ENCODE measurements around the gene C11orf71. TPM values are rescaled to one million over a fixed set of nuclear protein-coding genes. Genes with fewer than 3 reads are reported as not detected.
A peak's percentile ranks its signal among the peaks of the same experiment; 100 is the strongest.

The C11orf71 gene, protein sequence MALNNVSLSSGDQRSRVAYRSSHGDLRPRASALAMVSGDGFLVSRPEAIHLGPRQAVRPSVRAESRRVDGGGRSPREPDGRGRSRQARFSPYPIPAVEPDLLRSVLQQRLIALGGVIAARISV
- total RNA-seq = 1 to 10 TPM; 7.1 to 8.0 TPM
- 10 to 100 TPM in 1 of 2 donors, 1 to 10 TPM in 1; 7.8 to 22.3 TPM for polyA plus RNA-seq

DNA sequence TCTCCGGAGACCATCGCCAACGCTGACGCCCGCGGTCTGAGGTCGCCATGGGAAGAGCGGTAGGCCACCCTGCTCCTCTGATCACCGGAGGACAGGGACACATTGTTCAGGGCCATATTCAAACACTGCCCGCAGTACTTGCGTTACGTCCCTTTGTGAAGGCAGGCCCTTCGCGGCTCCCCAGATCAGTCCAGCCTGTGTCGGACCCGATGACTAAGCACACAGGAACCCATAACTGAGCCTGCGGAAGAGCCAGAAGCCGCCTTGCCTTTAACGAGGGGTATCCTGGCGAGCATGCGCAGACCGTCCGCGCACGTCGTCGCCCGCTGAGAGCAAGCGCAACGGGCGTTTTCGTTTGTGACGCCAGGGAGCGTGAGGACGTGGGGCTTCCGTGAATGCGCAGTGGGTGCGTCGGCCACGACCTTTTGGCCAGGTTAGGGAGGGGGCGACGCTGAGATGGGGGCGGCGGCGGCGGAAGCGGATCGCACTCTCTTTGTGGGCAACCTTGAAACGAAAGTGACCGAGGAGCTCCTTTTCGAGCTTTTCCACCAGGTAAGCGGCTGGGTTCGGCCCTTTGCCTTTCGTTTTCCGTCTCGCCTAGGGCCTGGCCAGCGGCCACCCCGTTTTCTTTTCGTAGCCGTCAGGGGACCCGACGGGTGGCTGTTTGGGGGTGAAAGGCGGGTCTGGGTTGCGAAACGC, at the start of gene C11orf71, which contains the start of gene RBM7:
TSS of gene C11orf71 (minus strand) at position 296 of the 699 bp plus-strand sequence. CDS start at position 116, 180 bp downstream.
TSS of gene RBM7 (plus strand) at position 451 of the 699 bp plus-strand sequence. CDS start at position 457, 6 bp downstream.
- Histone ChIP-seq H3K4me3 (ENCODE audit: low read depth in 1 of 3, low read length in 3 of 3) (peak within 1 kb of the TSS; percentile 57 to 91 (median 88)), H3K9me3 (ENCODE audit: control insufficient read depth in 4 of 4, low read length in 3 of 4) (no peaks in the 10 kb centered on the region), H3K4me1 (ENCODE audit: control insufficient read depth in 4 of 4, insufficient read depth in 4 of 4, low read length in 3 of 4) (peaks cover 4 to 20% (median 16%) of the 10 kb centered on the region in 4 donors), H3K27me3 (ENCODE audit: control insufficient read depth in 4 of 4, insufficient read depth in 4 of 4, low read length in 3 of 4) (no peaks in the 10 kb centered on the region), H3K36me3 (ENCODE audit: control insufficient read depth in 4 of 4, insufficient read depth in 3 of 4, low read depth in 1 of 4, low read length in 3 of 4) (peaks cover 0 to 10% (median 3%) of the 10 kb centered on the region in 4 donors), H3K9ac (ENCODE audit: low read depth in 1 of 2, low read length in 2 of 2) (peak within 1 kb of the TSS; percentile 96 to 99), H3K27ac (ENCODE audit: low read depth in 1 of 2, low read length in 2 of 2) (peak within 1 kb of the TSS; percentile 96 to 97)
- DNase-seq (ENCODE audit: low spot score) = peak; percentile 96
- under 1% methylated on average over 65 of the region's 65 CpGs for WGBS
- TF ChIP-seq FOXA1 (IDR thresholded peaks at IDR 0.05) (no peak), TAF1 (conservative IDR thresholded peaks at IDR 0.05) (peak; percentile 84), SP1 (IDR thresholded peaks at IDR 0.05) (peak; percentile 69), EGR1 (IDR thresholded peaks at IDR 0.05; ENCODE audit: low read depth in 2 of 2) (peak in 1 of 2 donors; percentile 79), GABPA (IDR thresholded peaks at IDR 0.05 in 1 of 2, conservative IDR thresholded peaks at IDR 0.05 in 1 of 2) (peak in 1 of 2 donors; percentile 70), HNF4G (IDR thresholded peaks at IDR 0.05) (peak; percentile 12), RXRA (IDR thresholded peaks at IDR 0.05) (peak; percentile 83 to 85), YY1 (IDR thresholded peaks at IDR 0.05) (peak; percentile 97), NR2F2 (IDR thresholded peaks at IDR 0.05) (peak; percentile 86), RAD21 (IDR thresholded peaks at IDR 0.05) (peak in 1 of 2 donors; percentile 5), FOXA2 (IDR thresholded peaks at IDR 0.05) (no peak), HNF4A (conservative IDR thresholded peaks at IDR 0.05) (peak; percentile 59 to 63), JUND (IDR thresholded peaks at IDR 0.05) (peak in 1 of 2 donors; percentile 31)
- TF ChIP-seq, protein P1, sequence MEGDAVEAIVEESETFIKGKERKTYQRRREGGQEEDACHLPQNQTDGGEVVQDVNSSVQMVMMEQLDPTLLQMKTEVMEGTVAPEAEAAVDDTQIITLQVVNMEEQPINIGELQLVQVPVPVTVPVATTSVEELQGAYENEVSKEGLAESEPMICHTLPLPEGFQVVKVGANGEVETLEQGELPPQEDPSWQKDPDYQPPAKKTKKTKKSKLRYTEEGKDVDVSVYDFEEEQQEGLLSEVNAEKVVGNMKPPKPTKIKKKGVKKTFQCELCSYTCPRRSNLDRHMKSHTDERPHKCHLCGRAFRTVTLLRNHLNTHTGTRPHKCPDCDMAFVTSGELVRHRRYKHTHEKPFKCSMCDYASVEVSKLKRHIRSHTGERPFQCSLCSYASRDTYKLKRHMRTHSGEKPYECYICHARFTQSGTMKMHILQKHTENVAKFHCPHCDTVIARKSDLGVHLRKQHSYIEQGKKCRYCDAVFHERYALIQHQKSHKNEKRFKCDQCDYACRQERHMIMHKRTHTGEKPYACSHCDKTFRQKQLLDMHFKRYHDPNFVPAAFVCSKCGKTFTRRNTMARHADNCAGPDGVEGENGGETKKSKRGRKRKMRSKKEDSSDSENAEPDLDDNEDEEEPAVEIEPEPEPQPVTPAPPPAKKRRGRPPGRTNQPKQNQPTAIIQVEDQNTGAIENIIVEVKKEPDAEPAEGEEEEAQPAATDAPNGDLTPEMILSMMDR (IDR thresholded peaks at IDR 0.05; ENCODE audit: low read depth, low read length, missing input control) = peak; percentile 11
- TF ChIP-seq, protein P2, sequence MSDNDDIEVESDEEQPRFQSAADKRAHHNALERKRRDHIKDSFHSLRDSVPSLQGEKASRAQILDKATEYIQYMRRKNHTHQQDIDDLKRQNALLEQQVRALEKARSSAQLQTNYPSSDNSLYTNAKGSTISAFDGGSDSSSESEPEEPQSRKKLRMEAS (IDR thresholded peaks at IDR 0.05) = no peak
- TF ChIP-seq, protein P3, sequence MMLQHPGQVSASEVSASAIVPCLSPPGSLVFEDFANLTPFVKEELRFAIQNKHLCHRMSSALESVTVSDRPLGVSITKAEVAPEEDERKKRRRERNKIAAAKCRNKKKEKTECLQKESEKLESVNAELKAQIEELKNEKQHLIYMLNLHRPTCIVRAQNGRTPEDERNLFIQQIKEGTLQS (IDR thresholded peaks at IDR 0.05) = peak; percentile 43
- TF ChIP-seq, protein P4, sequence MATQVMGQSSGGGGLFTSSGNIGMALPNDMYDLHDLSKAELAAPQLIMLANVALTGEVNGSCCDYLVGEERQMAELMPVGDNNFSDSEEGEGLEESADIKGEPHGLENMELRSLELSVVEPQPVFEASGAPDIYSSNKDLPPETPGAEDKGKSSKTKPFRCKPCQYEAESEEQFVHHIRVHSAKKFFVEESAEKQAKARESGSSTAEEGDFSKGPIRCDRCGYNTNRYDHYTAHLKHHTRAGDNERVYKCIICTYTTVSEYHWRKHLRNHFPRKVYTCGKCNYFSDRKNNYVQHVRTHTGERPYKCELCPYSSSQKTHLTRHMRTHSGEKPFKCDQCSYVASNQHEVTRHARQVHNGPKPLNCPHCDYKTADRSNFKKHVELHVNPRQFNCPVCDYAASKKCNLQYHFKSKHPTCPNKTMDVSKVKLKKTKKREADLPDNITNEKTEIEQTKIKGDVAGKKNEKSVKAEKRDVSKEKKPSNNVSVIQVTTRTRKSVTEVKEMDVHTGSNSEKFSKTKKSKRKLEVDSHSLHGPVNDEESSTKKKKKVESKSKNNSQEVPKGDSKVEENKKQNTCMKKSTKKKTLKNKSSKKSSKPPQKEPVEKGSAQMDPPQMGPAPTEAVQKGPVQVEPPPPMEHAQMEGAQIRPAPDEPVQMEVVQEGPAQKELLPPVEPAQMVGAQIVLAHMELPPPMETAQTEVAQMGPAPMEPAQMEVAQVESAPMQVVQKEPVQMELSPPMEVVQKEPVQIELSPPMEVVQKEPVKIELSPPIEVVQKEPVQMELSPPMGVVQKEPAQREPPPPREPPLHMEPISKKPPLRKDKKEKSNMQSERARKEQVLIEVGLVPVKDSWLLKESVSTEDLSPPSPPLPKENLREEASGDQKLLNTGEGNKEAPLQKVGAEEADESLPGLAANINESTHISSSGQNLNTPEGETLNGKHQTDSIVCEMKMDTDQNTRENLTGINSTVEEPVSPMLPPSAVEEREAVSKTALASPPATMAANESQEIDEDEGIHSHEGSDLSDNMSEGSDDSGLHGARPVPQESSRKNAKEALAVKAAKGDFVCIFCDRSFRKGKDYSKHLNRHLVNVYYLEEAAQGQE (IDR thresholded peaks at IDR 0.05) = peak; percentile 93
- TF ChIP-seq, protein P5, sequence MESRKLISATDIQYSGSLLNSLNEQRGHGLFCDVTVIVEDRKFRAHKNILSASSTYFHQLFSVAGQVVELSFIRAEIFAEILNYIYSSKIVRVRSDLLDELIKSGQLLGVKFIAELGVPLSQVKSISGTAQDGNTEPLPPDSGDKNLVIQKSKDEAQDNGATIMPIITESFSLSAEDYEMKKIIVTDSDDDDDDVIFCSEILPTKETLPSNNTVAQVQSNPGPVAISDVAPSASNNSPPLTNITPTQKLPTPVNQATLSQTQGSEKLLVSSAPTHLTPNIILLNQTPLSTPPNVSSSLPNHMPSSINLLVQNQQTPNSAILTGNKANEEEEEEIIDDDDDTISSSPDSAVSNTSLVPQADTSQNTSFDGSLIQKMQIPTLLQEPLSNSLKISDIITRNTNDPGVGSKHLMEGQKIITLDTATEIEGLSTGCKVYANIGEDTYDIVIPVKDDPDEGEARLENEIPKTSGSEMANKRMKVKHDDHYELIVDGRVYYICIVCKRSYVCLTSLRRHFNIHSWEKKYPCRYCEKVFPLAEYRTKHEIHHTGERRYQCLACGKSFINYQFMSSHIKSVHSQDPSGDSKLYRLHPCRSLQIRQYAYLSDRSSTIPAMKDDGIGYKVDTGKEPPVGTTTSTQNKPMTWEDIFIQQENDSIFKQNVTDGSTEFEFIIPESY (IDR thresholded peaks at IDR 0.05) = peak; percentile 91
